HG03520 (cell line): ENCODE measurements around the gene ALOX15.
"Not testable (repeated sequence)": the region's sequence is repeated elsewhere in the genome, so short reads cannot be mapped to it uniquely, and the experiment has no call there.

Source experiments
- ATAC-seq: cut with Tn5 transposase; IDR thresholded peaks from one replicate; pipeline ENCODE4 v1.9.1; 2021; ENCODE audit warnings: mild to moderate bottlenecking, moderate library complexity; ENCODE audit not compliant: unreplicated experiment

ALOX15 gene

DNA sequence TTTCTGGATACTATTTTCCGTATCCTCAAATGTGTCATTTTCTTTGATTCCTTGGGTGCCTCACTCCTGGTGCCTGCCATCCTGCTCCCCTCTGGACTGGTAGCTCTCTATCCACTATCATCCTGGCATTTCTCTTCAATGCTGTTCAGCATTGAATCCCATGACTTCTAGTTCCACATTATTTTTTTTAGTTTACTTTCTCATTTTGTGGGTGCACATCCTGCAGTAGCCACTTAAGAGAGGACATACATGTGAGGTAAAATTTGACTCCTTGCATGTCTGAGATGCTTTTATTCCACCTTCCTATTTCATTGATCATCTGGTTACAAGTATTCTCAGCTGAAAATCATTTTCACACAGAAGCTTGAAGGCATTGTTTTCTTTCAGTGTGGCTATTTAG, 19.1 kb downstream of the ALOX15 start:
- no peak for ATAC-seq

DNA sequence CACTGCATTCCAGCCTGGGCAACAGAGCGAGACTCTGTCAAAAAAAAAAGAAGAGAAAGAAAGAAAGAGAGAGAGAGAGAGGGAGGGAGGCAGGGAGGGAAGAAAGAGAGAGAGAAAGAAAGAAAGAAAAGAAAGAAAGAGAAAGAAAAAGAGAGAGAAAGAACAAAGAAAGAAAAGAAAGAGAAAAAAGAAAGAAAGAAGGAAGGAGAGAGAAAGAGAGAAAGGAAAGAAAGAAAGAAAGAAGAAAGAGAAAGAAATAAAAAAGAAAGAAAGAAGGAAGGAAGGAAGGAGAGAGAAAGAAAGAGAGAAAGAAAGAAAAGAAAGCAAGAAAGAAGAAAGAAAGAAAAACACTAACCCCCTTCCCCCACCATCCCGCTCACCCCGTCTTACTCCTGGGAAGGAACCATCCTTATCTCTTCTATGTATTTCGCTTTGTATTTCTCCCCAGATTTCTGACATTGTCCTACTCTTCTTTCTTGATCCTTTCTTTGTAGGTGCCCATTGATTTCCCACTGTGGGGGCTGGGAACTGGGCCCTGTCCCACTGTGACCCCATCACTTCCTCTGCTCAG, 20.9 kb downstream of the ALOX15 start:
- no peak for ATAC-seq

DNA sequence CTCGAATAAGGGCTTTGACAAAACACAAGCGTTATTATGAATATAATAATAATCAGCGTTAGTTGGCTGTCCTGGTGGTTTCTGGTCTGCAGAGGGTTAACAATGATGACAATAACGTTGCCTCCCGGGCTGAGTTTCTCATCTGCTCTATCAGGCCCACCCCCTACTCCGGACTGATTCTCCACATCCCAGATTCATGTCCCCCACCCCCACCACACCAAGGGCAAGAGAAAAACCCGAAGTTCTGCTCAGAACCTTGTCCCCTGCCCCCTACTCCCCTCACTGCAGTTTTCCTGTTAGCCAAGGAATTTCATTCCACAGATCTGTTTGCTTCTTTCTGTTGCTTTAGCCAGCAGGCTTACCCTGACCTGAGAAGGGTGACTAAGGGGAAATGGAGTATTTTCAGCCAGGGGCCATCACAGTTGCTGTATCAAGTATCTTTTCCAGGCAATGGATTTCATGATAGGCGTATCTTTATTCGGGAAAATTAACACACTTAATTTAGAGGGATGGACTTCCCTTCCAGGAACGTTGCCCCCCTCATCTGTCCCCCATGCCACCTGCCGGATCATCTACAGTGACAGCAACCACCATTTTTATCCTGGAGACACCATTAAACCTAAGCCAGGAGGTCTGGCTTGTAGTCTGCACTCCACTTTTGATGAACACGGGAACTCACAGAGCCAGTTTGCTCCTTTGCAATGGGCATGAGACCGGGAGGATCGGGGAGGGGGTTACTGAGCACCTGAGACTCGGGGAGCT, 23.7 kb downstream of the ALOX15 start:
- ATAC-seq, result no peak

DNA sequence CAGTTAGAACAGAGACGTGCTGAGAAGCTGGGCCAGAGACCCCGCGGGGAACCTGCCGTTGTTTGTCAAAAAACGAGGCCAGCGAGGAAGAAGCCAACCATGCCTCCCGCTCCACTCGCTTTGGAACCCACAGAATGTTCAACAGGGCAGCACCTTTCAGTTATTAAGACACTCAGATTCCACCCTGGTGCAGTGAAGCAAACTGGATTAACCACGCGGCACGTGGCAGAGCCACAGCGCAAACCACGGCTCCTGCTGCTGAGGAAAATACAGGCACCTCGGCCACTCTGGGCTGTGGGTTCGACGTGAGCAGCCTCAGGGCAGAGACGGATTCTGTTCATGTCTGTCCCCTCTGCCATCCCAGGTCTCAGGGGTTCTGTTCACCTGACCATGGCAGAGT, 24.4 kb downstream of the ALOX15 start:
- ATAC-seq, result no peak

DNA sequence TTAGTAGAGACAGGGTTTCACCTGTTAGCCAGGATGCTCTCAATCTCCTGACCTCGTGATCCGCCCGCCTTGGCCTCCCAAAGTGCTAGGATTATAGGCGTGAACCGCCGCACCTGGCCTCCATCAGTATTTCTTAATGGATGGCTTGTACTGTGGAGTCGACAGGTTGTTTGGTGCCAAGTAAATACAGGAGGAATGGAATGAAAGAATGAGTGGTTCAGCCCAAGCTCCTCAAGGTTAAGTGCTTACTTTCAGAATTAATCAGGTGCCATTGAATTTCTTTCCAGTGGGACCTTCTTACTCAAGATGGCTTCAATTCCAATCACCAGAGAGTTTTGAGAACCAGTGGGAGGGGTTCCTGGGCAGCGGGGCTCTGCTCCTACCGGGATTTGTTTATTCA, 25.0 kb downstream of the ALOX15 start:
- ATAC-seq, result no peak

DNA sequence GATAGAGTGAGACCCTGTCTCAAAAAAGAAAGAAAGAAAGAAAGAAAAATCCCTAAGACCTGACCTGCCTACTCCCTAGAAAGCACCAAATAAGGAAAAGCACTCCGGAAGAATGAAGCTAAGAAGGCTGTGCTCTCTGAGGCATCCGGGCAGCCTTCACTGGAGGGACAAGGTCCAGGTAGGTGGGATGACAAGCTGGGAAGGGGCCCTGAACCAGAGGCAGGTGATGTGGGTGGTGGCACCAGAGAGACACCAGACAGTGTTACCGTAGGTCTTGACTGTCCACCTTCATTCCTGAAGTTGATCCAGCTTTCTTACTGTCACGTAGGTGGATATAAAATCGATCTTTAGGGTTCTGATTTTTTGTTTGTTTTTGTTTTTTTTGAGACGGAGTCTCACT, 30.8 kb downstream of the ALOX15 start:
- ATAC-seq, result no peak

DNA sequence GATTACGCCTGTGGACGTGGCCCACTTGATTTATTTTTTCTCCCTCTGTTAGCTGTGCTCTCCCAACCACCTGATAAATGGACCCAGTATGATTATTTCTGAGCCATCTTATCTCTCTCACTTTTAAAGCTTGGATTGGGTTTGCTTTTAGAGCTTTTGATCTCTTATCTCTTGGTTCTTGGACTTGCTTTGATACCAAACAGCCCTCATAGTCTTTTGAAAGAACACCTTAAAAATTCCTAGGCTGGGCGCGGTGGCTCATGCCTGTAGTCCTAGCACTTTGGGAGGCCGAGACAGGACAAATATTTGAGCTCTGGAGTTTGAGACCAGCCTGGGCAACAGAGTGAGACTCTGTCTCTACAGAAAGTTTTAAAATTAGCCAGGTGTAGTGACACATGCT, 31.3 kb downstream of the ALOX15 start:
- ATAC-seq, result no peak

DNA sequence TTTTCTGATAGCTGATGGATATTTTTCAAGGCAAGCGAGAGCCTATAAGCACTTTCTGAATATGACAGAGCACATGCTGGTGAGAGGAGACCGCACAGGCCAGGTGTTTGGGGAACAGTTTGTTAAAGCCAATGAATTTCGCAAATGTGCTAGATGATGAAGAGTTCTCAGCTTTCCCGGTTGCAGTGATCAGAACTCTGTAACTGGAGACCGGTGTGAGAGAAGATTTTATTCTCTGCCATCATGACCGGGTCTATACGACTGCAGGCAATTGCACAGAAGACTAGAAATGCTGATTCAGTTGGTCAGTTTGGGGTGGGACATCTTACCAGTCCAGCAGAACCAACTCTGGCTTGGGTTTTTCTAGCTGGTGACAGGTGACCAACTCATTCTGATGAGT, 31.7 kb downstream of the ALOX15 start:
- ATAC-seq, result no peak

DNA sequence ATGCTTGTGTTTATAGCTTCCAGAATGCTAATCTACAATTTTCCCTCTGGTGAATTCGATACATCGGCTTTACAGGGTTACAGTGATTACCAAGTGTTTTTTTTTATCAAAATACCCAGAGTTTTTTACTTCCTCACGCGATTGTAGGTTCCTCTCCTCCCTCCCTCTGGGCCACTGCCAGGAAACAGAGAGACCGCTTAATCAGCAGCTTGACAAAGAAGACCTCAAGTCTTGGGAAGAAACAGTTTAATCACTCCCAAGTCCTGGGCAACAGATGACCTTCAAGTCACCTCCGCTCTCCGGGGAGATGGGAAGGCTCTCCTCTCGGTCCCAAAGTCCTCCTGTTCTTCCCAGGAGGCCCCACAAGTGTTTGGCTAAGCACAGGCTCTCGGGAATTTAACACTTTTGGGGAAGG, 33.7 kb downstream of the ALOX15 start:
- no peak for ATAC-seq

DNA sequence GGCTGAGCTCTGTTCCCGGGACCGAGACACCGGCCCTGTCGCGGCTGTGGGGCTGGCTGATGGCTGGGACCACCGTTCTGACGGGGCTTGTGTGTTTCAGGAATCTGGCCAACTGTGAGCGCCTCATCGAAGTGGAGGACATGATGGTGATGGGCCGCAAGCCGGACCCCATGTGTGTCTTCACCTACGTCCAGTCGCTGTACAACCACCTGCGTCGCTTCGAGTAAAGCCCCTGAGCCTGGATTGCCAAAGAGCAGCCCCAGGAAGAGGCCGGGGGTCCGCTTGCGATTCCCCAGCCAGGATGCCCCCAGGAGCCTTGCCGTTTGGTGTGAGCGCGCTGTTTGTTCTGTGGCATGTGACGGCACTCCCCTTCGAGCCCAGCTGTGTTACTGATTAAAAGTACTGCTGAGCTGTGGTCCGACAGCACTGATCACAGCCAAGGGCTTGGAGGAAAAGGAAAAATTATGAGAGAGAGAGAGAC, 34.2 kb downstream of the ALOX15 start:
- no peak for ATAC-seq

DNA sequence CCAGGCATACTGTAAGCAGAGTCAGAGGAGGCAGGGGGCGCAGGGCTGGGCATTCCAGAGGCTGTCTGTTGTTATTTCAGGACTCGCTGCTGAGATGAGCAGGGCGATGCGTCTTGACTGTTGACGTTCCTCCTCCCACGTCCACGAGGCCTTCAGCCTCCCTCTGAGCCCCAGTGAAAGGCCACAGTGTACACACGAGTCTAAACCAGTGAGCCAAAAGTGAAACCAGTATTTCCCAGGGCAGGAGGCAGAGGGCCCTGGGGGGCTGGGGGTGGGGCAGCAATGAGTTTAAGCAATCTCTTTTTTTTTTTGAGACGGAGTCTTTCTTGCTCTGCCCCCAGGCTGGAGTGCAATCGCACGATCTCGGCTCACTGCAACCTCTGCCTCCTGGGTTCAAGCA, 35.7 kb downstream of the ALOX15 start:
- ATAC-seq, result no peak

DNA sequence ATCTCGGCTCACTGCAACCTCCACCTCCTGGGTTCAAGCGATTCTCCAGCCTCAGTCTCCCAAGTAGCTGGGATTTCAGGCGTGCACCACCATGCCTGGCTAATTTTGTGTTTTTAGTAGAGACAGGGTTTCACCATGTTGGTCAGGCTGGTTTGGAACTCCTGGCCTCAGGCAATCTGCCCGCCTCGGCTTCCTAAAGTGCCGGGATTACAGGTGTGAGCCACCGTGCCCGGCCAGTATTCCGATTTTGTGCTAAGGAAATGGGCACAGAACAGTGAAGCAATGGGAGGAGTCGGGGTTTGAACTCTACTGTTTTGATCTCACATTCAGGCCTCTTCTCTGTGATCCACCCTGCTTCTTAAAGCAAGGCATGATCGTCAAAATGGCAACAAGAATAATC, 36.7 kb downstream of the ALOX15 start:
- not testable (repeated sequence) for ATAC-seq

DNA sequence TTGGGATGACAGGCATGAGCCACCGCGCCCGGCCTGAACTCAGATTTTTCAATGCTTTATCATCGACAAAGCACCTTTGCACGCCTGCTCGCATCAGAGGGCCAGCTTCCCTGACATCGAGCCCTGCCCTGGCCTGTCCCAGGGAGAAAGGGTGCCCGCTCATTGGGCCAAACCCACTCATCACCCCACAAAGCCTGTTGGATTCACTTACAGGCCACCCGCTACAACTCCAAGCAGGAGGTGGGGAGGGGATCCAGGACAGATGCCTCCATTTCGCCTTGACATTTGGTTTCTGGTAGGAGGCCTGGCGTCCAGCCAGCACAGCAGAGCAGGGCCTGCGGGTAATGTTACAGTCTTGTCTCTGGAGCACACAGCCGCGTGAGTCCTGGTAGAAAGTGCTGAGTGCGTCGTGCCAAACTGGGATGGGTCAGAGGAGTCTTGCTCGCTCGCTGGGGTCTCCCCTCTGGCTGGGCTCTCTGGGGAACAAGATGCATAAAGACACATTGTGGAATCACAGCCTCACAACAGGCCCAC, 37.3 kb downstream of the ALOX15 start:
- ATAC-seq, result no peak

DNA sequence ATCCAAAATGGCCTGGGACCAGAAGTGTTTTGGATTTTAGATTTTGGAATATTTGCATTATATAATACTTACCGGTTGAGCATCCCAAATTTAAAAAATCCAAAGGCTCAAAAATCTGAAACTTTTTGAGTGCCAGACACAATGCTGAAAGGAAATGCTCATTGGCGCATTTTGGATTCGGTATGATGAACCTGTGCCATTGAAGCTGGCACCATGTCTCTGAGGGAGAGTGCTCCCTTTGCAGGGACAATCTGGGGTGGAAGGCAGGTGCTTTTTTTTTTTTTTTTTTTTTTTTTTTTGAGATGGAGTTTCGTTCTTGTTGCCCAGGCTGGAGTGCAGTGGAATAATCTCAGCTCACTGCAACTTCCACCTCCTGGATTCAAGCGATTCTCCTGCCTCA, 39.4 kb downstream of the ALOX15 start:
- ATAC-seq, result no peak

DNA sequence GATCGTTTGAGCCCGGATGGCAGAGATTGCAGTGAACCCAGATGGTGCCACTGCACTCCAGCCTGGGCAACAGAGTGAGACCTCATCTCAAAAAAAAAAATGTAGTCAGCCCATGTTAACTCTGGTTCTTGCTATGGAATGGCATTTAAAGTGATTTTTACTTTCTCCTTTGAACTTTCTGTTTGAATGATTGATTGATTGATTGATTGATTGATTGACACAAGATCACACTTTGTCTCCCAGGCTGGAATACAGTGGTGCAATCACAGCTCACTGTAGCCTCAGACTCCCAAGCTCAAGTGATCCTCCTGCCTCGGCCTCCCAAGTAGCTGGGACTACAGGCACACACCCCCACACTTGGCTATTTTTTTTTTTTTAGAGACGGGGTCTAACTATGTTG, 40.2 kb downstream of the ALOX15 start:
- no peak for ATAC-seq

DNA sequence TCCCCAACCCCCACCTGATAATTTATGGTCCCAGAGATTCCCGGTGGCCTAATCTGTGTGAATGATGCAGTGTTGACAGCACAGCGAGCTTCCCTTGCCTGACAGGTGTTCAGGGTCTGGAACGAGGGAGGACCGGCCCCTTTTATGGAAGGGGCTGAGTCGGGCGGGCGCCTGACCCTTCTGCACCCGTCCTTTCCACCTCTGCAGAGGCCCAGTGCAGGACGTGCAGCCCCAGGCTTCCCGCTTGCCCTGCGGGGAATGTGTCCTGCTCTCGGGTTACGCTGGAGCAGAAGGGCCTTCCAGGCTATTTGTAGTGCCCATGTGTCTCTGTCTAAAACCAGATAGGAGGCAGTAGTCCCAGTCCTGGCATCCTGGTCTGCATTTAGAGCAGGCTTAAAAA, 40.9 kb downstream of the ALOX15 start:
- no peak for ATAC-seq

DNA sequence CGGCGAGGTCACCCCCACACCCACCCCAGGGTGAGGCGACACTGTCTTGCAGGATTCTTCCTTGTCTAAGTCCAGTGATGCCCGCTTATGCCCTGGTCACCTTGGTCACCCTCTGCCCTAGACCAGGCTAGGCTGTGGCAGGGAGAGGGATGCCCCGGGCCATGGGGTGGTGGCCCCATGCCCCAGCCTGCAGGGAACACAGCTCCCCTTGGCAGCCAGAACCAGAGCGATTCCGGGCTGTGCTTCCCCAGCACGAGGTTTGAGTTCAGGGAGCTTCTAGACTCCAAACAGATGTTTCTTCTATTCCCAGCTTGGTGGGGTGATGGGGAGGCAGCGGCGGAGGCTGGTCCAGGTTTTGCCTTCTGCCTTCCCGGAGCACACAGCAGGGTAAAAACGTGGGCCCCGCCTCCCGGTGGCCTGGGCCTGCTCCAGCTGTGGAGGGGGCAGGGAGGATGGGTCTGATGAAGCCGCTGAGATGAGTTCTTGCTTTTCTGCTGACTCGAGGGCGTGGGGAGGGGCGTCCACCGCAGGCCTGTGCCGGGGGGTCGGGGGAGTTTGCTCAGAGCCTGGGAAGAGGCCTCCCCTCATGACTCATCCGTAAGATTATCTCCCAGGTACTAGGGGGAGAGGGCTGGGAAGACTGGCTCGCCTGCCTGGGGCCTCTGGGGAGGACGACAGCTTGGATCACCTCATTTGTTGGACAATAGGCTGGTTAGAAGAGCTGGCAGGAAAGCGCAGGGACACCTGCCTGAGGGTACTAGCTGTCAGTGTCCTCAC, 41.8 kb downstream of the ALOX15 start:
- ATAC-seq, result no peak

DNA sequence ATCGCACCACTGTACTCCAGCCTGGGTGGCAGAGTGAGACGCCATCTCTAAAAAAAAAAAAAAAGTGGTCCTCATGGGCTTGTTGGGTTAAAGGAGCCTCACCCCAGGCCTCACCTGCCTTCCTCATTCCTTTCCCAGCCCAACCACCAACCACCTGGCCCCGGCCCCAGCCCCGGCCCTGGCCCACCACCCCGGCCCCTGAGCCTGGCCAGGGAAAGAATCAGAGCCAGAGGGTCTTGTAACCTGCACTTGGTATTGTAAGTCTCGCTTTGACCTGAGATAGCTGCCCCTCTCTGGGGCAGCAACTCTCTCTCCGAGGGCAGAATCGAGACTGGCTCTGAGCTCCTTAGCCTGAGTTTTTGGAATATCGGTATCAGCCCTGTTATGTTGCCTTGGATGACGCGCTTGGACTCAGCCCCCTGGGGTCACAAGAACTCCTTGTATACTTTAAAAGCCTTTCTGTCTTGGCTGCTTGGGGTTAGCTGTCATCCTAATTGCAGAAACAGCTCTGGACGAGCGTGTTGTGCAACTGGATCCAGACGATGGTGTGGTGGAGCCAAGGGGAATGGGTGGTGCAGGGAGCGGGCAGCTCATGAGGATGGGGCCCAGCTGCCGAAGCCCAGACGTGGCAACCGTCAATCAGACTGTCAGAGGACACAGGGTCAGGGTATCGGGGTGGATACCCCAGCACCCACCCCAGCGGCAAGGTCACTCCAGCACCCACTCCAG, 42.5 kb downstream of the ALOX15 start:
- ATAC-seq, result no peak

DNA sequence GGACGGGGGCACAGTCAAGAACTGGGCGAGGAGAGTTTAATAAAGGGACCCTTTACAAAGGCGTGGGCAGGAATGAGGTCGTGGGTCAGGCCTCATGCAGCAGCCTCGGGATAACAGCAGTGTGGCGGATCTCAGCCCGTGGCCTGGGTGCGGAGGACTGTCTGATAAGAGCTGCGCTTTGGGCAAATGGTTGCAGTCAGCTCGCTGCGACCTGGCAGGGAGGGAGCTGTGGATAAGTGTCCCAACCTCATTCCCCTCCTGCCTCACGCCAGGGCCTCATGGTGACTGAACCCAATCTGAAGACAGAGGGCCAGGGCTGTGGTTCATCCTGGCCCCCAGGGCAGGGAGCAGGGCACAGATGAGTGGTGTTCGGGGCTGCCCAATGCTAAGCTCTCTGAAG, 43.5 kb downstream of the ALOX15 start:
- no peak for ATAC-seq

DNA sequence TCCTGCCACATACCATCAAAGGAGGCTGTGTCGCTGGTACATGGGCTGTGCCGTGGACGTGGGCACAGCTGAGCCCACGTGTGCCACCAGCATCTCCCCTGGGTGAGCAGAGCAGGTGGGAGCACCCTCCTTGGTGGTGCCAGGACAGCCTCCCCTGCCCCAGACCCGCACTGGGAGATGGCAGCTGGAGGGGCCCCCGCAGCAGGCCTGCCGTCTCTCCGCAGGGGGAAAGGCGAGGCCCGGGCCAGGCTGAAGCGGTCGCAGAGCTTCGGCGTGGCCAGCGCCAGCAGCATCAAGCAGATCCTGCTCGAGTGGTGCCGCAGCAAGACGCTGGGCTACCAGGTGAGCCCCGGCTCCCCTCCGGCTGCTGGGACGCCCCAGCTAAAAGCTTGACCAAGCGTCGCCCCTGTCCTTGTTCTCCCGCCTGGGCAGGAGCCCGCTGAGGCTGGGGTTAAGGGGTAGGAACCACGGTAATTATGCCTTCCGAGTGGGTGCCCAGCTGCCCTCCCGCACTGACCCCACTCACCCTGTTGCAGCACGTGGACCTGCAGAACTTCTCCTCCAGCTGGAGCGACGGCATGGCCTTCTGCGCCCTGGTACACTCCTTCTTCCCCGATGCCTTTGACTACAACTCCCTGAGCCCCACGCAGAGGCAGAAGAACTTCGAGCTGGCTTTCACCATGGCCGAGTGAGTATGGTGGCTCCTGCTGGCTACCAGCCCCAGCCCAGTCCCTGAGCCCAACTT, 44.7 kb downstream of the ALOX15 start:
- ATAC-seq, result no peak
